Body of pancreas (tissue), 4 donors: Measurements from ENCODE around the gene SMIM14.
"Not testable (repeated sequence)": the region's sequence is repeated elsewhere in the genome, so short reads cannot be mapped to it uniquely, and the experiment has no call there.

Source experiments
- POLR2A ChIP-seq, 3 donors: fragments of 450-650 bp; IDR thresholded peaks; one replicate each; pipeline ENCODE4 v1.6.1; 2016; ENCODE audit warnings: antibody characterized with exemption in 3 of 3, mild to moderate bottlenecking in 2 of 3
- TF ChIP-seq, protein P1 (sequence below), 7 experiments: fragments of 450-650 bp in 4 of 7; fragments of 200-600 bp in 3 of 7; sonication (generic) in 3 of 7; IDR thresholded peaks; one replicate each; pipeline ENCODE4 v1.5.1; 2016 to 2019; ENCODE audit warnings: antibody characterized with exemption in 7 of 7

GRCh38 chr4:39544080-39544479 lies 94.6 kb downstream of the SMIM14 start:
- TF ChIP-seq, protein P1, sequence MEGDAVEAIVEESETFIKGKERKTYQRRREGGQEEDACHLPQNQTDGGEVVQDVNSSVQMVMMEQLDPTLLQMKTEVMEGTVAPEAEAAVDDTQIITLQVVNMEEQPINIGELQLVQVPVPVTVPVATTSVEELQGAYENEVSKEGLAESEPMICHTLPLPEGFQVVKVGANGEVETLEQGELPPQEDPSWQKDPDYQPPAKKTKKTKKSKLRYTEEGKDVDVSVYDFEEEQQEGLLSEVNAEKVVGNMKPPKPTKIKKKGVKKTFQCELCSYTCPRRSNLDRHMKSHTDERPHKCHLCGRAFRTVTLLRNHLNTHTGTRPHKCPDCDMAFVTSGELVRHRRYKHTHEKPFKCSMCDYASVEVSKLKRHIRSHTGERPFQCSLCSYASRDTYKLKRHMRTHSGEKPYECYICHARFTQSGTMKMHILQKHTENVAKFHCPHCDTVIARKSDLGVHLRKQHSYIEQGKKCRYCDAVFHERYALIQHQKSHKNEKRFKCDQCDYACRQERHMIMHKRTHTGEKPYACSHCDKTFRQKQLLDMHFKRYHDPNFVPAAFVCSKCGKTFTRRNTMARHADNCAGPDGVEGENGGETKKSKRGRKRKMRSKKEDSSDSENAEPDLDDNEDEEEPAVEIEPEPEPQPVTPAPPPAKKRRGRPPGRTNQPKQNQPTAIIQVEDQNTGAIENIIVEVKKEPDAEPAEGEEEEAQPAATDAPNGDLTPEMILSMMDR (IDR thresholded peaks at IDR 0.05), result not testable (repeated sequence)
- TF ChIP-seq POLR2A (IDR thresholded peaks at IDR 0.05), result not testable (repeated sequence)
